Heart left ventricle (tissue), 16 donors: ENCODE measurements around the gene BAG3. TPM values are rescaled to one million over a fixed set of nuclear protein-coding genes. Genes with fewer than 3 reads are reported as not detected.

Source experiments
- ATAC-seq, 4 donors: fragments of 200-7000 bp; cut with Tn5 transposase; one replicate each; pipeline ENCODE4 v1.9.1; 2020 to 2022; ENCODE audit warnings: moderate library complexity in 4 of 4, mild to moderate bottlenecking in 3 of 4, moderate number of reproducible peaks in 1 of 4
- DNase-seq, 5 donors: peaks; one replicate each; pipeline ENCODE4 v3.0.0-alpha.2; 2020
- H3K27ac ChIP-seq, 12 donors: fragments of 200-600 bp; sonication (generic) in 4 of 12; one replicate each; pipeline versions ENCODE4 v1.5.0 to v1.8.0; 2016 to 2022; ENCODE audit warnings: mild to moderate bottlenecking in 2 of 12
- H3K27me3 ChIP-seq, 9 donors: fragments of 200-600 bp; sonication (generic) in 2 of 9; one replicate each; pipeline versions ENCODE4 v1.5.1 to v1.8.0; 2016 to 2022; ENCODE audit warnings: mild to moderate bottlenecking in 3 of 9
- H3K36me3 ChIP-seq, 9 donors: fragments of 200-600 bp; sonication (generic) in 2 of 9; one replicate each; pipeline versions ENCODE4 v1.5.0 to v1.8.0; 2018 to 2022; ENCODE audit warnings: mild to moderate bottlenecking in 2 of 9
- H3K4me1 ChIP-seq, 12 donors: fragments of 200-600 bp; sonication (generic) in 4 of 12; one replicate each; pipeline versions ENCODE4 v1.5.0 to v1.8.0; 2016 to 2022; ENCODE audit warnings: mild to moderate bottlenecking in 3 of 12
- H3K4me3 ChIP-seq, 12 donors: fragments of 200-600 bp; sonication (generic) in 4 of 12; one replicate each; pipeline versions ENCODE4 v1.5.0 to v1.8.0; 2017 to 2022; ENCODE audit warnings: mild to moderate bottlenecking in 9 of 12, moderate library complexity in 4 of 12
- H3K9me3 ChIP-seq, 12 donors: fragments of 200-600 bp; sonication (generic) in 4 of 12; one replicate each; pipeline versions ENCODE4 v1.5.0 to v1.8.0; 2016 to 2022; ENCODE audit warnings: mild to moderate bottlenecking in 1 of 12
- CTCF ChIP-seq, 12 donors: fragments of 200-600 bp; sonication (generic) in 4 of 12; IDR thresholded peaks; one replicate each; pipeline versions ENCODE4 v1.5.0 to v1.8.0; 2018 to 2022; ENCODE audit warnings: antibody characterized with exemption in 12 of 12, mild to moderate bottlenecking in 5 of 12
- POLR2A ChIP-seq, 2 donors: fragments of 450-650 bp; IDR thresholded peaks; one replicate each; pipeline ENCODE4 v1.6.1; 2017; ENCODE audit warnings: antibody characterized with exemption in 2 of 2, mild to moderate bottlenecking in 2 of 2, moderate library complexity in 2 of 2
- WGBS, 4 donors: extraction: QIAGEN DNeasy Blood & Tissue Kit in 2 of 4; methylation state at CpG; one replicate each; pipeline versions ENCODE4 v1.1.5 to v1.1.7; 2013 to 2018; 5-methylcytosine and 5-hydroxymethylcytosine counted together
- intact Hi-C, 10 donors: fragments of 100-400 bp; cut with DNase I; formaldehyde crosslinking; loops; one replicate each; pipeline versions ENCODE4 v1.11.1 to v1.14.2; 2022
- polyA plus RNA-seq, 2 donors: library from polyadenylated mRNA; stranded (reverse); fragments of 200-250 nt; gene quantifications; one replicate each; pipeline ENCODE4 v1.2.3, GENCODE V29; 2013
- total RNA-seq, 9 donors: library from RNA; depleted of rRNA in 2 of 9; stranded (reverse); fragments of >200 nt in 2 of 9; fragmentation: NEBNext Ultra II Directional in 3 of 9; extraction: Animal tissue kit (Norgen Biotek cat#: 25700) in 3 of 9; gene quantifications; one replicate each; pipeline versions ENCODE4 v1.1.0 to v1.2.4, GENCODE V29; 2016 to 2023
- donor health status: ischemic (EF 13 %, LVEDD 7.1; RV severe dilation, severe dysfunction).
- donor health status: healthy with polysubstance abuse.
- donor health status: DM: no; HTN: yes; CAD: no.
- donor health status: DM: no; HTN: no; CAD: no.
- donor health status: ischemic (EF 25% LVEDD 6.9; RV normal size, moderate dysfunction).
- donor health status: ischemic (EF 25% LVEDD 5.7; RV mildly dilated, moderate dysfunction).
- donor health status: healthy.
- donor health status: DM: yes; HTN: yes; CAD: no.
- donor health status: ischemic (EF 35%, LVEDD 5.7; RV mildly dilated, moderate dysfunction).
- donor health status: nonischemic (EF 11% LVEDD 7.7; RV severe dilation, severe dysfunction).
- donor health status: DM: yes; HTN: yes; CAD: no.
- donor health status: PGD.
- donor health status: ischemic (EF 29% LVEDD 5.4; RV normal size, mild dysfunction).
- donor health status: nonischemic (EF 23%, LVEDD 6.1; RV moderate dilation, normal function).

Gene BAG3
- total and polyA plus RNA-seq, 11 donors, result 78.8 to 271 (median 141) TPM

GRCh38 chr10:119669975-119670640 lies 18.9 kb downstream of the BAG3 start:
- Histone ChIP-seq H3K27me3 (no peaks in the 10 kb centered on the region), H3K36me3 (peaks cover 0 to 61% (median 53%) of the 10 kb centered on the region in 9 donors), H3K4me3 (no peak overlapping the region), H3K4me1 (peaks cover 5 to 72% (median 50%) of the 10 kb centered on the region in 12 donors), H3K9me3 (no peaks in the 10 kb centered on the region), H3K27ac (peak overlapping the region in 11 of 12 donors; percentile 9 to 99 (median 81))
- peak in 1 of 4 donors; percentile 3 for ATAC-seq
- TF ChIP-seq POLR2A (IDR thresholded peaks at IDR 0.05) (no peak), CTCF (IDR thresholded peaks at IDR 0.05) (no peak)
- DNase-seq, result peak in 1 of 5 donors; percentile 55
- whole genome bisulfite sequencing, 4 donors, result 60 to 71% (median 63%) methylated on average over 6 to 18 of the region's 18 CpGs
- intact Hi-C loops, result loop anchor here in 1 of 10 donors (1.0 kb wide), 1 partner anchor 16 kb away; no protein-coding TSS in a partner anchor

GRCh38 chr10:119670717-119671116 lies 19.5 kb downstream of the BAG3 start:
- no peak overlapping the region for H3K4me3 ChIP-seq
- DNase-seq (peak in 1 of 5 donors; percentile 58), ATAC-seq (peak in 2 of 4 donors; percentile 29 to 41)
- WGBS, 4 donors, result 42 to 74% (median 49%) methylated on average over 3 of the region's 3 CpGs
- TF ChIP-seq CTCF (IDR thresholded peaks at IDR 0.05), result no peak
- TF ChIP-seq POLR2A (IDR thresholded peaks at IDR 0.05), result no peak
- intact Hi-C loops, result loop anchor here in 1 of 10 donors (1.0 kb wide), 1 partner anchor 16 kb away; no protein-coding TSS in a partner anchor
- H3K36me3 ChIP-seq, result peaks cover 0 to 64% (median 57%) of the 10 kb centered on the region in 9 donors
- H3K9me3 ChIP-seq, result no peaks in the 10 kb centered on the region
- H3K27me3 ChIP-seq, result no peaks in the 10 kb centered on the region
- H3K4me1 ChIP-seq, result peaks cover 5 to 70% (median 45%) of the 10 kb centered on the region in 12 donors
- H3K27ac ChIP-seq, result peak overlapping the region in 11 of 12 donors; percentile 9 to 94 (median 81)

- intact Hi-C loops, result no loop called here
- TF ChIP-seq CTCF (IDR thresholded peaks at IDR 0.05) (no peak), POLR2A (IDR thresholded peaks at IDR 0.05) (no peak)
- DNase-seq (no peak), ATAC-seq (no peak)
- H3K36me3 ChIP-seq, result peaks cover 0 to 69% (median 62%) of the 10 kb centered on the region in 9 donors
- no peaks in the 10 kb centered on the region for H3K9me3 ChIP-seq
- no peaks in the 10 kb centered on the region for H3K27me3 ChIP-seq
- WGBS, 4 donors, result 55 to 64% (median 61%) methylated on average over 4 of the region's 4 CpGs
- no peak overlapping the region for H3K4me3 ChIP-seq
- peaks cover 5 to 68% (median 42%) of the 10 kb centered on the region in 12 donors for H3K4me1 ChIP-seq
- peak overlapping the region in 9 of 12 donors; percentile 13 to 94 (median 81) for H3K27ac ChIP-seq
These were observed 20.2 kb downstream of the BAG3 start for GRCh38 chr10:119671381-119671780.

- peaks cover 0 to 74% (median 71%) of the 10 kb centered on the region in 9 donors for H3K36me3 ChIP-seq
- TF ChIP-seq CTCF (IDR thresholded peaks at IDR 0.05) (no peak), POLR2A (IDR thresholded peaks at IDR 0.05) (no peak)
- H3K9me3 ChIP-seq, result no peaks in the 10 kb centered on the region
- H3K27me3 ChIP-seq, result no peaks in the 10 kb centered on the region
- no peak overlapping the region for H3K4me3 ChIP-seq
- peaks cover 2 to 61% (median 33%) of the 10 kb centered on the region in 12 donors for H3K4me1 ChIP-seq
- WGBS, 4 donors, result 90 to 94% (median 93%) methylated on average over 14 to 23 of the region's 23 CpGs
- H3K27ac ChIP-seq, result peak overlapping the region in 2 of 12 donors; percentile 85 to 91
- ATAC-seq, result no peak
- intact Hi-C loops, result no loop called here
- DNase-seq, result no peak
These were observed 21.1 kb downstream of the BAG3 start for GRCh38 chr10:119672291-119672690.
